K562 (cell line): ENCODE results near the gene WBP1. TPM values are rescaled to one million over a fixed set of nuclear protein-coding genes. Genes with fewer than 3 reads are reported as not detected.

Source experiments
- ATAC-seq: fragments of 200-7000 bp; cut with Tn5 transposase; 3 replicates; pipeline ENCODE4 v1.9.1; 2020; ENCODE audit warnings: moderate library complexity
- BruUV-seq: library from RNA; stranded (reverse); fragments of 400-500 nt; replicated peaks from 2 replicates; lab custom pipeline; 2021; lab: Mats Ljungman, UMichigan
- CTCF ChIA-PET: fragments of 300-600 bp; formaldehyde crosslinking; extraction: SDS; loops from one replicate; lab custom pipeline; 2021; ENCODE audit warnings: low intra/inter-chr PET ratio; lab: Yijun Ruan, JAX
- POLR2A ChIA-PET: fragments of 300-600, 350-650 bp; sonication (Branson Sonifier 250); formaldehyde crosslinking; extraction: SDS; loops from one replicate; lab custom pipeline; 2021; ENCODE audit warnings: antibody characterized with exemption, inconsistent platforms; lab: Yijun Ruan, JAX
- DNase-seq, 4 experiments: peaks; one replicate each; pipeline versions ENCODE4 v3.0.0 to v3.0.0-alpha.2; 2011 to 2018; ENCODE audit warnings: low spot score in 3 of 4, mixed read lengths in 3 of 4; ENCODE audit errors: extremely low read depth in 1 of 4
- FAIRE-seq: peaks from 2 replicates; lab custom pipeline; 2011; peaks lifted over from hg19 to GRCh38; lab: Jason Lieb, UNC
- H2AFZ ChIP-seq: 2 replicates; pipeline ENCODE4 v1.6.0; 2011; ENCODE audit warnings: low read depth, low read length, control low read depth, inconsistent platforms
- H3K27ac ChIP-seq: fragments of 200-600 bp; 3 replicates; pipeline ENCODE4 v1.8.0; 2011; ENCODE audit warnings: low read depth, mild to moderate bottlenecking, control low read depth, inconsistent platforms, low read length, moderate library complexity, mixed read lengths; ENCODE audit errors: extremely low read depth
- H3K27me3 ChIP-seq, 2 experiments: fragments of 300-600 bp in 1 of 2; 2 replicates in 1 of 2; 3 replicates in 1 of 2; pipeline versions ENCODE4 v1.6.0 to v1.8.0; 2011; ENCODE audit warnings: inconsistent platforms in 2 of 2, low read length in 2 of 2, mild to moderate bottlenecking in 1 of 2, mixed read lengths in 1 of 2, moderate library complexity in 1 of 2; ENCODE audit not compliant: control insufficient read depth in 2 of 2, insufficient read depth in 2 of 2
- H3K36me3 ChIP-seq: fragments of 300-600 bp; 3 replicates; pipeline ENCODE4 v1.8.0; 2011; ENCODE audit warnings: mild to moderate bottlenecking, low read length, inconsistent platforms; ENCODE audit not compliant: control insufficient read depth, insufficient read depth
- H3K4me1 ChIP-seq, 2 experiments: fragments of 200-600 bp in 1 of 2; replicated peaks in 1 of 2; 2 replicates in 1 of 2; 3 replicates in 1 of 2; pipeline versions ENCODE4 v1.5.1 to v1.8.0; 2011; ENCODE audit warnings: inconsistent platforms in 2 of 2, low read length in 2 of 2, mild to moderate bottlenecking in 1 of 2, mixed read lengths in 1 of 2, moderate library complexity in 1 of 2; ENCODE audit not compliant: control insufficient read depth in 2 of 2, insufficient read depth in 2 of 2
- H3K4me2 ChIP-seq: 2 replicates; pipeline ENCODE4 v1.6.1; 2011; ENCODE audit warnings: low read length, control low read depth, inconsistent platforms, mixed read lengths; ENCODE audit not compliant: insufficient read depth
- H3K4me3 ChIP-seq: fragments of 200-600 bp; sonication (generic), shearing (Covaris generic); 2 replicates; pipeline ENCODE4 v1.5.1; 2016; ENCODE audit warnings: control low read depth, inconsistent platforms
- H3K79me2 ChIP-seq: fragments of 200-600 bp; 3 replicates; pipeline ENCODE4 v1.8.0; 2011; ENCODE audit warnings: low read length, inconsistent platforms; ENCODE audit not compliant: control insufficient read depth, insufficient read depth
- H3K9ac ChIP-seq, 2 experiments: 2 replicates each; pipeline versions ENCODE4 v1.6.0 to v1.6.1; 2011; ENCODE audit warnings: low read depth in 2 of 2, low read length in 2 of 2, control low read depth in 1 of 2, inconsistent platforms in 1 of 2, mild to moderate bottlenecking in 1 of 2, mixed read lengths in 1 of 2; ENCODE audit not compliant: insufficient read depth in 1 of 2
- H3K9me1 ChIP-seq: one replicate; pipeline ENCODE4 v1.6.0; 2011; ENCODE audit warnings: inconsistent platforms, mild to moderate bottlenecking, low read length, moderate library complexity; ENCODE audit not compliant: control insufficient read depth, insufficient read depth
- H3K9me3 ChIP-seq: replicated peaks from 2 replicates; pipeline ENCODE4 v1.5.1; 2011; ENCODE audit warnings: low read depth, low read length, inconsistent platforms; ENCODE audit not compliant: control insufficient read depth, insufficient read depth
- H4K20me1 ChIP-seq: replicated peaks from 2 replicates; pipeline ENCODE4 v1.6.1; 2011; ENCODE audit warnings: low read length, inconsistent platforms, mixed read lengths; ENCODE audit not compliant: control insufficient read depth, insufficient read depth
- ARID2 ChIP-seq: fragments of 450-650 bp; IDR thresholded peaks from 2 replicates; pipeline ENCODE4 v1.6.1; 2017; ENCODE audit warnings: antibody characterized with exemption, mild to moderate bottlenecking
- ATF1 ChIP-seq, 2 experiments: fragments of 450-650 bp in 1 of 2; IDR thresholded peaks; 2 replicates each; pipeline ENCODE4 v1.6.1; 2016; ENCODE audit warnings: missing compliant biosample characterization in 1 of 2, missing genetic modification characterization in 1 of 2
- BMI1 ChIP-seq: fragments of 150-350 bp; IDR thresholded peaks from 2 replicates; pipeline ENCODE4 v1.6.1; 2014; ENCODE audit warnings: low read length
- CCNT2 ChIP-seq: IDR thresholded peaks from 2 replicates; pipeline ENCODE4 v1.6.1; 2011; ENCODE audit warnings: borderline replicate concordance, low read depth, mild to moderate bottlenecking, moderate library complexity, mixed read lengths, low read length; ENCODE audit not compliant: insufficient read length; ENCODE audit errors: extremely low read depth
- DACH1 ChIP-seq: fragments of 450-650 bp; IDR thresholded peaks from 2 replicates; pipeline ENCODE4 v1.6.1; 2018; ENCODE audit not compliant: partially characterized antibody
- E2F1 ChIP-seq: sonication (generic); formaldehyde crosslinking; IDR thresholded peaks from 2 replicates; pipeline ENCODE4 v1.8.1; 2023; ENCODE audit warnings: mild to moderate bottlenecking, missing genetic modification reagents, moderate library complexity
- FIP1L1 ChIP-seq: fragments of 200-400 bp; formaldehyde crosslinking; IDR thresholded peaks from 2 replicates; pipeline ENCODE4 v1.6.1; 2018; ENCODE audit warnings: mild to moderate bottlenecking, low read depth, low read length; ENCODE audit not compliant: poor library complexity, severe bottlenecking
- KHSRP ChIP-seq: fragments of 450-650 bp; IDR thresholded peaks from 2 replicates; pipeline ENCODE4 v1.6.1; 2017
- PRDM10 ChIP-seq: fragments of 450-650 bp; IDR thresholded peaks from 2 replicates; pipeline ENCODE4 v1.6.1; 2018; ENCODE audit not compliant: partially characterized antibody
- RFX7 ChIP-seq: fragments of 250-450 bp; sonication (Bioruptor Pico); IDR thresholded peaks from 2 replicates; pipeline ENCODE4 v1.5.1; 2021; ENCODE audit warnings: mild to moderate bottlenecking
- SMARCE1 ChIP-seq: fragments of 450-650 bp; IDR thresholded peaks from 2 replicates; pipeline ENCODE4 v1.7.1; 2016; ENCODE audit warnings: mild to moderate bottlenecking
- TCF7 ChIP-seq: sonication (generic); IDR thresholded peaks from 2 replicates; pipeline ENCODE4 v1.6.1; 2016; ENCODE audit warnings: antibody characterized with exemption, borderline replicate concordance
- TGIF2 ChIP-seq: sonication (generic); formaldehyde crosslinking; IDR thresholded peaks from 2 replicates; pipeline ENCODE4 v1.8.1; 2022; ENCODE audit warnings: mild to moderate bottlenecking, missing genetic modification reagents, moderate library complexity
- ZNF57 ChIP-seq: fragments of 450-650 bp; formaldehyde crosslinking; IDR thresholded peaks from 2 replicates; pipeline ENCODE4 v1.4.0; 2020; ENCODE audit warnings: mild to moderate bottlenecking, moderate library complexity
- ZNF780A ChIP-seq: fragments of 250-450 bp; sonication (Bioruptor Pico); IDR thresholded peaks from 2 replicates; pipeline ENCODE4 v1.5.0; 2021; ENCODE audit warnings: mild to moderate bottlenecking
- WGBS: fragments of 100-300 bp; shearing (Covaris generic); methylation state at CpG from one replicate; pipeline ENCODE4 v1.1.6; 2016; ENCODE audit warnings: low coverage, mixed read lengths; ENCODE audit not compliant: insufficient coverage; ENCODE audit errors: missing lambda C conversion rate; 5-methylcytosine and 5-hydroxymethylcytosine counted together
- in situ Hi-C: fragments of 300-500 bp; cut with MboI; formaldehyde crosslinking; loops from 4 replicates; pipeline ENCODE4 v1.15.0; 2018; ENCODE audit warnings: inconsistent platforms, mixed read lengths
- intact Hi-C: fragments of 100-400 bp; cut with micrococcal nuclease; formaldehyde crosslinking; loops from 2 replicates; pipeline ENCODE4 v1.14.2; 2022
- polyA plus RNA-seq, 8 experiments: library from polyadenylated mRNA; depleted of rRNA in 4 of 8; stranded (reverse) in 5 of 8; unstranded in 3 of 8; fragments of >200 nt; fragmentation: Nextera tagmentation in 2 of 8; fragmentation: Illumina TruSeq in 1 of 8; extraction: Ambion mirVana in 2 of 8; extraction: Trizol in 1 of 8; gene quantifications; 2 replicates each; pipeline versions ENCODE4 v1.2.1 to v1.2.3, GENCODE V29; 2011 to 2014; ENCODE audit warnings: inconsistent platforms in 1 of 8, missing spikeins in 1 of 8
- total RNA-seq, 7 experiments: library from RNA; depleted of rRNA in 6 of 7; stranded (reverse); fragments of >200 nt in 6 of 7; fragmentation: Illumina TruSeq in 2 of 7; extraction: Trizol in 2 of 7; gene quantifications; 2 replicates each; pipeline versions ENCODE4 v1.2.1 to v1.2.3, GENCODE V29; 2011 to 2021; ENCODE audit warnings: low replicate concordance in 1 of 7
- TF ChIP-seq, protein P1 (sequence below): fragments of 250-450 bp; sonication (Bioruptor Pico); IDR thresholded peaks from 2 replicates; pipeline ENCODE4 v1.5.0; 2021

The WBP1 gene
- total and polyA plus RNA-seq, 9 of the 15 experiments (the other 6 are each of a cell fraction or from before 2014, with no cell fraction given), result 1.9 to 27.7 (median 14.2) TPM

- no peak for TF ChIP-seq E2F1 (CRISPR knock-in tag)
Observed at GRCh38 chr2:74439373-74439772, 18.9 kb upstream of the WBP1 start (continued).

DNA sequence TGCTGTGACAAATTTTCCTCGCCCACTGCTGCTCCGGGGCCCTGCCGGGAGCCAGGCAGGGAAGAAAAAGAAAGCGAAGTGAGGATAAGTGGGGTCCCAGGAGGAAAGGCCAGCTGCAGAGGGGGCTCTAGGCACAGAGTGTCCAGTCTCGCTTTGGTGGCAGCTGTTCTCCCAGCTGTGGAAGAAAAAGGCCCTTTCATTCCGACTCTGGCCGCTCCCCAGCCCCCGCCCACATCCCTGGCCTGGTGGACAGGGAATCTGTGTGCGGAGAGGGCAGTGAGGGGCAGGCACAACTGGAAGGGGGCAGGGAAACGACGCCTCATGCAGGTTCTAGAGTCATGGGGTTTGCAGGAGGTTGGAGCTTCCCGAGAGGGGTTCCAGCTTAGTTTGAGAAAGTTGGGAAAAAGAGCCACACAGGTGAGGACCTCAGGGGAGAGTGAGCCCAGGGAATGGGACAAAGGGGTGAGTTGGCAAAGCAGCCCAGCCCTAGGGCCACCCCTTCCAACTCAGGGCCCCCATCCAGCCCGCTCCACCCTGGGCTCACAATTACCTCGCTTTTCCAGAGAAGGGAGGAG lies 18.3 kb upstream of the WBP1 start:
- in situ Hi-C loops, result no loop called here
- TF ChIP-seq FIP1L1, result no peak
- no peak for TF ChIP-seq DACH1
- TF ChIP-seq KHSRP, result no peak
- no peak for TF ChIP-seq CCNT2
- no peak for TF ChIP-seq ATF1 (CRISPR knock-in tag; IDR thresholded peaks at IDR 0.05)
- TF ChIP-seq ATF1 (tag; IDR thresholded peaks at IDR 0.05), result no peak
- TF ChIP-seq BMI1, result no peak
- TF ChIP-seq, protein P1, sequence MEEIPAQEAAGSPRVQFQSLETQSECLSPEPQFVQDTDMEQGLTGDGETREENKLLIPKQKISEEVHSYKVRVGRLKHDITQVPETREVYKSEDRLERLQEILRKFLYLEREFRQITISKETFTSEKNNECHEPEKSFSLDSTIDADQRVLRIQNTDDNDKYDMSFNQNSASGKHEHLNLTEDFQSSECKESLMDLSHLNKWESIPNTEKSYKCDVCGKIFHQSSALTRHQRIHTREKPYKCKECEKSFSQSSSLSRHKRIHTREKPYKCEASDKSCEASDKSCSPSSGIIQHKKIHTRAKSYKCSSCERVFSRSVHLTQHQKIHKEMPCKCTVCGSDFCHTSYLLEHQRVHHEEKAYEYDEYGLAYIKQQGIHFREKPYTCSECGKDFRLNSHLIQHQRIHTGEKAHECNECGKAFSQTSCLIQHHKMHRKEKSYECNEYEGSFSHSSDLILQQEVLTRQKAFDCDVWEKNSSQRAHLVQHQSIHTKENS (CRISPR knock-in tag), result no peak
- no peak for TF ChIP-seq ZNF57 (CRISPR knock-in tag)
- peak; percentile 48 for TF ChIP-seq PRDM10
- TF ChIP-seq TCF7, result no peak
- TF ChIP-seq SMARCE1, result peak; percentile 35; the same call in 1 of the 2 replicates
- no peak for TF ChIP-seq ZNF780A (CRISPR knock-in tag)
- TF ChIP-seq ARID2, result no peak
- TF ChIP-seq RFX7 (CRISPR knock-in tag), result no peak
- TF ChIP-seq TGIF2 (CRISPR knock-in tag), result no peak

More for the DNA sequence above, 18.3 kb upstream of the WBP1 start:
- BruUV-seq, result TSS peak; percentile 80
- CTCF ChIA-PET, result no interaction called here
- Histone ChIP-seq H4K20me1 (no peaks in the 10 kb centered on the region), H3K4me1 (peaks cover 22 to 45% of the 10 kb centered on the region in 2 experiments; a peak in 4 of 5 replicates), H3K36me3 (no peaks in the 10 kb centered on the region), H3K9me1 (no peaks in the 10 kb centered on the region), H3K27ac (peak overlapping the region; percentile 46; the same call in 2 of the 3 replicates), H3K9ac (peak overlapping the region; percentile 65 to 94), H3K79me2 (no peaks in the 10 kb centered on the region), H3K4me3 (peak overlapping the region; percentile 41), H3K4me2 (peak overlapping the region; percentile 87), H2AFZ (peak overlapping the region; percentile 98), H3K27me3 (no peaks in the 10 kb centered on the region), H3K9me3 (no peaks in the 10 kb centered on the region)
- no peak for FAIRE-seq
- DNase-seq, result peak in 2 of 4 experiments; percentile 44 to 49
- ATAC-seq, result peak; percentile 24
- WGBS, result 37% methylated on average over 10 of the region's 14 CpGs
- intact Hi-C loops, result no loop called here
- POLR2A ChIA-PET, result interaction anchor here (0.5 to 1.7 kb wide), 7 partner anchors 10 to 613 kb away, joined by 3 to 9 read pairs (median 5); partner anchors contain the start of gene INO80B
